ENCODE data around the gene IFRD2.
A peak's percentile ranks its signal among the peaks of the same experiment; 100 is the strongest.

Gene IFRD2

GRCh38 chr3:50292159-50293078 is at the start of gene IFRD2:
IFRD2 (minus strand) TSS chr3:50292429; CDS start chr3:50292274, 155 bp downstream.
- peak; percentile 99 for DNase-seq

GRCh38 chr3:50341537-50341936 is 49.3 kb upstream of the IFRD2 start:
- DNase-seq, result no peak

GRCh38 chr3:50340448-50341329 is 48.5 kb upstream of the IFRD2 start, which contains the start of gene RASSF1:
RASSF1 (minus strand) TSS chr3:50340836; CDS start chr3:50340805, 31 bp downstream.
- peak; percentile 91 for DNase-seq

GRCh38 chr3:50340147-50340447 is 47.9 kb upstream of the IFRD2 start:
- no peak for DNase-seq

- no peak for DNase-seq
Observed at GRCh38 chr3:50339485-50340146, 47.4 kb upstream of the IFRD2 start.

- no peak for DNase-seq
Observed at GRCh38 chr3:50338965-50339364, 46.7 kb upstream of the IFRD2 start.

GRCh38 chr3:50337175-50337861 is 45.1 kb upstream of the IFRD2 start:
- peak; percentile 100 for DNase-seq

- no peak for DNase-seq
Observed at GRCh38 chr3:50336452-50337174, 44.4 kb upstream of the IFRD2 start.

GRCh38 chr3:50334339-50335075 is 42.3 kb upstream of the IFRD2 start:
- DNase-seq, result no peak

GRCh38 chr3:50333744-50334328 is 41.6 kb upstream of the IFRD2 start:
- peak; percentile 38 for DNase-seq

- DNase-seq, result no peak
Observed at GRCh38 chr3:50331364-50331907, 39.2 kb upstream of the IFRD2 start.

GRCh38 chr3:50330330-50330729 is 38.1 kb upstream of the IFRD2 start:
- DNase-seq, result no peak

GRCh38 chr3:50327943-50328691 is 35.9 kb upstream of the IFRD2 start, which contains the start of gene TUSC2:
TUSC2 (minus strand) TSS chr3:50328223; CDS start chr3:50328099, 124 bp downstream.
- DNase-seq, result peak; percentile 97

- DNase-seq, result no peak
Observed at GRCh38 chr3:50327129-50327528, 34.9 kb upstream of the IFRD2 start.

GRCh38 chr3:50326182-50326541 is 33.9 kb upstream of the IFRD2 start:
- no peak for DNase-seq

- no peak for DNase-seq
Observed at GRCh38 chr3:50325497-50326181, 33.4 kb upstream of the IFRD2 start.

- DNase-seq, result no peak
Observed at GRCh38 chr3:50325113-50325480, 32.9 kb upstream of the IFRD2 start.

- peak; percentile 71 for DNase-seq
Observed at GRCh38 chr3:50324351-50325112, 32.3 kb upstream of the IFRD2 start.

Measured in activated CD4-positive, alpha-beta T cell treated with anti-CD3 and anti-CD28 coated beads, Interleukin-10, Interleukin-2, amounts not matched to agents 100 ng/mL and 50 ng/mL, durations not matched to agents 16 hours and 8 hours (primary cell).